ENCODE results near the gene IL4R. TPM values are rescaled to one million over a fixed set of nuclear protein-coding genes. Genes with fewer than 3 reads are reported as not detected.

IL4R gene
- 10 to 100 TPM; 30.6 to 31.6 TPM for total RNA-seq
- 8.0 TPM for polyA plus RNA-seq (2013, experiment 1 of 2)
- polyA plus RNA-seq (2013, experiment 2 of 2): 7.6 TPM
- long read RNA-seq, experiment 1, partial matches to known transcripts: 2 of 14 reads
- long read RNA-seq, experiment 1, other reads (novel, unspliced or antisense): 10 of 14 reads
- long read RNA-seq, experiment 2, transcript IL4R-202 (11 exons, 3,685 nt): major isoform, 11 of 35 reads
- long read RNA-seq, experiment 2, transcript IL4R-203 (10 exons, 3,539 nt): minor isoform, 10 of 35 reads
- long read RNA-seq, experiment 2, partial matches to known transcripts: 3 of 35 reads
- long read RNA-seq, experiment 2, other reads (novel, unspliced or antisense): 11 of 35 reads
- long read RNA-seq, experiment 3, transcript IL4R-202 (11 exons, 3,685 nt): major isoform, 10 of 23 reads
- long read RNA-seq, experiment 3, partial matches to known transcripts: 3 of 23 reads
- long read RNA-seq, experiment 3, other reads (novel, unspliced or antisense): 7 of 23 reads
- long read RNA-seq, experiment 4, partial matches to known transcripts: 0 of 1 reads
- long read RNA-seq, experiment 4, other reads (novel, unspliced or antisense): 1 of 1 reads

DNA sequence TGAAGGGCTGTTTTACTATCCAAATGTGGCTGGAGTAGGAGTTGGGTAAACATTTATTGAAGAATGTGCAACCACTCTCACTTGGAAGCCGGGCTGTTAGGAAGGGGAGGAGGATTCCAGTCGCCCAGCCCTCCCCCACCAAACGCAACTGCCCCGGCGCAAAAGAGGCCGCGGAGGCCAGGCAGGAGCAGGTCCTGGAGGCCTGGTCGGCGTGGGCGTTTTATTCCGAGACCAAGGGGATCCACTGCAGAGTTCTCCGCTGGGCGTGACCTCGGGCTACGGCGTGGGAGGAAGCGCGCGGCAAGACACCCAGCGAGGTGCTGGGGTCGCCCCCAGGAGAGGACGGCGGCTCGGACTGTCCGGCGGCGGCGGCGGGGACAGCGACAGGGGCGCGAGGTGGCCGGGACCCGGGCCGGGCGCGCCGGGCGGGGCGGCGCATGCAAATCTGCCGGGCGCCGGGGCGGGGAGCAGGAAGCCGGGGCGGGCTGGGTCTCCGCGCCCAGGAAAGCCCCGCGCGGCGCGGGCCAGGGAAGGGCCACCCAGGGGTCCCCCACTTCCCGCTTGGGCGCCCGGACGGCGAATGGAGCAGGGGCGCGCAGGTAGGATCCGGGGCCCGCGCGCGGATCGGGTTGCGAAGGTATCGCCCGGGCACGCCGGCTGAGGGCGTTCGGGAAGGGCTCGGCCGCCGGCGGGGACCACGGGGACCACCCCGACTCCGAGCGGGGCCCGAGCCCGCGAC, at the start of gene IL4R:
TSS of gene IL4R (plus strand) at position 553 of the 739 bp plus-strand sequence. CDS start 26,230 bp downstream, outside the sequence.
- H3K9ac ChIP-seq (ENCODE audit: extremely low read depth, low read length, poor library complexity, severe bottlenecking): peak within 1 kb of the TSS; percentile 67
- DNase-seq: peak; percentile 83
- TF ChIP-seq CTCF (conservative IDR thresholded peaks at IDR 0.05): no peak
- peak within 1 kb of the TSS; percentile 89 for H3K4me3 ChIP-seq (ENCODE audit: low read length)
- Mint-ChIP-seq H3K27me3 (ENCODE audit: insufficient read depth) (peaks cover 14% of the 10 kb centered on the region), H3K4me1 (peaks cover 16% of the 10 kb centered on the region), H3K9me3 (no peaks in the 10 kb centered on the region), H3K27ac (peak within 1 kb of the TSS; percentile 84), H3K36me3 (ENCODE audit: low read depth) (no peaks in the 10 kb centered on the region), H3K4me3 (peak within 1 kb of the TSS; percentile 81)
- H3K27me3 ChIP-seq (ENCODE audit: control insufficient read depth, insufficient read depth, low read length, poor library complexity, severe bottlenecking): no peaks in the 10 kb centered on the region
- H3K9me3 ChIP-seq (ENCODE audit: control insufficient read depth, low read length): no peaks in the 10 kb centered on the region
- no peaks in the 10 kb centered on the region for H3K36me3 ChIP-seq (ENCODE audit: control insufficient read depth, insufficient read depth, low read length)
- WGBS, 2 experiments (ENCODE audit: insufficient coverage in 1 of 2, insufficient read length in 1 of 2): 0 to 2% methylated on average over 23 to 83 of the region's 85 CpGs
- H3K4me1 ChIP-seq (ENCODE audit: control insufficient read depth, insufficient read depth, low read length): no peaks in the 10 kb centered on the region
- H3K27ac ChIP-seq (ENCODE audit: low read depth, low read length): no peak within 1 kb of the TSS

GRCh38 chr16:27264151-27264550, 49.6 kb upstream of the IL4R start:
- Histone ChIP-seq H3K9me3 (ENCODE audit: control insufficient read depth, low read length) (no peaks in the 10 kb centered on the region), H3K36me3 (ENCODE audit: control insufficient read depth, insufficient read depth, low read length) (no peaks in the 10 kb centered on the region), H3K9ac (ENCODE audit: extremely low read depth, low read length, poor library complexity, severe bottlenecking) (no peak overlapping the region), H3K4me1 (ENCODE audit: control insufficient read depth, insufficient read depth, low read length) (no peaks in the 10 kb centered on the region), H3K27ac (ENCODE audit: low read depth, low read length) (no peak overlapping the region), H3K27me3 (ENCODE audit: control insufficient read depth, insufficient read depth, low read length, poor library complexity, severe bottlenecking) (no peaks in the 10 kb centered on the region), H3K4me3 (ENCODE audit: low read length) (no peak overlapping the region)
- H3K9me3 Mint-ChIP-seq: no peaks in the 10 kb centered on the region
- H3K36me3 Mint-ChIP-seq (ENCODE audit: low read depth): no peaks in the 10 kb centered on the region
- H3K4me3 Mint-ChIP-seq: no peak overlapping the region
- H3K27me3 Mint-ChIP-seq (ENCODE audit: insufficient read depth): peaks cover 3% of the 10 kb centered on the region
- H3K27ac Mint-ChIP-seq: no peak overlapping the region
- H3K4me1 Mint-ChIP-seq: peaks cover 4% of the 10 kb centered on the region
- WGBS, 2 experiments (ENCODE audit: insufficient coverage in 1 of 2, insufficient read length in 1 of 2): 78 to 80% methylated on average over 3 to 6 of the region's 6 CpGs
- TF ChIP-seq CTCF (conservative IDR thresholded peaks at IDR 0.05): no peak
- no peak for DNase-seq

GRCh38 chr16:27265982-27266381, 47.8 kb upstream of the IL4R start:
- H3K36me3 Mint-ChIP-seq (ENCODE audit: low read depth): no peaks in the 10 kb centered on the region
- no peak for TF ChIP-seq CTCF (conservative IDR thresholded peaks at IDR 0.05)

More at GRCh38 chr16:27265982-27266381, 47.8 kb upstream of the IL4R start:
- Mint-ChIP-seq H3K9me3 (no peaks in the 10 kb centered on the region), H3K27me3 (ENCODE audit: insufficient read depth) (peaks cover 3% of the 10 kb centered on the region), H3K4me3 (no peak overlapping the region), H3K27ac (no peak overlapping the region), H3K4me1 (peaks cover 5% of the 10 kb centered on the region)
- Histone ChIP-seq H3K36me3 (ENCODE audit: control insufficient read depth, insufficient read depth, low read length) (no peaks in the 10 kb centered on the region), H3K4me3 (ENCODE audit: low read length) (no peak overlapping the region), H3K4me1 (ENCODE audit: control insufficient read depth, insufficient read depth, low read length) (no peaks in the 10 kb centered on the region), H3K27ac (ENCODE audit: low read depth, low read length) (no peak overlapping the region), H3K9ac (ENCODE audit: extremely low read depth, low read length, poor library complexity, severe bottlenecking) (no peak overlapping the region), H3K27me3 (ENCODE audit: control insufficient read depth, insufficient read depth, low read length, poor library complexity, severe bottlenecking) (no peaks in the 10 kb centered on the region), H3K9me3 (ENCODE audit: control insufficient read depth, low read length) (no peaks in the 10 kb centered on the region)
- no CpG with 5 or more reads among the region's 1 CpG for WGBS, 2 experiments (ENCODE audit: insufficient coverage in 1 of 2, insufficient read length in 1 of 2)
- peak; percentile 8 for DNase-seq

Data from endodermal cell (in vitro differentiated cells).